ENCODE measurements around the gene DLG5. TPM values are rescaled to one million over a fixed set of nuclear protein-coding genes. Genes with fewer than 3 reads are reported as not detected.

The DLG5 gene
- polyA plus RNA-seq, 3 donors = 0.14 to 0.77 TPM; not detected in 1

GRCh38 chr10:77905781-77906180 lies 20.8 kb downstream of the DLG5 start:
- Histone ChIP-seq H3K79me2 (ENCODE audit: insufficient read depth, low read length) (no peaks in the 10 kb centered on the region), H3K27me3 (ENCODE audit: control insufficient read depth in 2 of 2, insufficient read depth in 2 of 2, low read length in 2 of 2) (no peaks in the 10 kb centered on the region), H3K4me1 (ENCODE audit: control insufficient read depth in 1 of 2, insufficient read depth in 2 of 2, low read length in 2 of 2) (peaks cover 7 to 10% of the 10 kb centered on the region in 2 donors), H3K4me2 (replicated peaks; ENCODE audit: extremely low read depth, low read length, poor library complexity, severe bottlenecking) (no peak overlapping the region), H4K20me1 (ENCODE audit: insufficient read depth, low read length) (no peaks in the 10 kb centered on the region), H3K4me3 (replicated peaks in 1 of 3; ENCODE audit: low read depth in 2 of 3, low read length in 3 of 3) (no peak overlapping the region), H2AFZ (ENCODE audit: insufficient read depth, low read depth, low read length, poor library complexity, severe bottlenecking) (no peak overlapping the region), H3K36me3 (replicated peaks in 1 of 2; ENCODE audit: control insufficient read depth in 1 of 2, insufficient read depth in 2 of 2, low read length in 2 of 2) (no peaks in the 10 kb centered on the region), H3K27ac (ENCODE audit: low read depth in 1 of 2, low read length in 2 of 2) (no peak overlapping the region), H3K9me3 (replicated peaks in 1 of 2; ENCODE audit: control insufficient read depth in 1 of 2, insufficient read depth in 1 of 2, low read length in 2 of 2) (no peaks in the 10 kb centered on the region), H3K9ac (ENCODE audit: insufficient read depth, low read length, poor library complexity, severe bottlenecking) (no peak overlapping the region)
- Mint-ChIP-seq H3K36me3 (no peaks in the 10 kb centered on the region), H3K9me3 (peaks cover 0 to 1% (median 0%) of the 10 kb centered on the region in 7 donors), H3K27me3 (ENCODE audit: low read depth in 3 of 3) (peaks cover 1 to 6% (median 4%) of the 10 kb centered on the region in 3 donors), H3K27ac (no peak overlapping the region), H3K4me3 (no peak overlapping the region), H3K4me1 (peaks cover 11% of the 10 kb centered on the region)
- intact Hi-C loops (cut with micrococcal nuclease) = no loop called here
- no peak for DNase-seq
- 67% methylated on average over 1 of the region's 1 CpG for WGBS (ENCODE audit: insufficient coverage)
- no peak for TF ChIP-seq CTCF (IDR thresholded peaks at IDR 0.05)

DNA sequence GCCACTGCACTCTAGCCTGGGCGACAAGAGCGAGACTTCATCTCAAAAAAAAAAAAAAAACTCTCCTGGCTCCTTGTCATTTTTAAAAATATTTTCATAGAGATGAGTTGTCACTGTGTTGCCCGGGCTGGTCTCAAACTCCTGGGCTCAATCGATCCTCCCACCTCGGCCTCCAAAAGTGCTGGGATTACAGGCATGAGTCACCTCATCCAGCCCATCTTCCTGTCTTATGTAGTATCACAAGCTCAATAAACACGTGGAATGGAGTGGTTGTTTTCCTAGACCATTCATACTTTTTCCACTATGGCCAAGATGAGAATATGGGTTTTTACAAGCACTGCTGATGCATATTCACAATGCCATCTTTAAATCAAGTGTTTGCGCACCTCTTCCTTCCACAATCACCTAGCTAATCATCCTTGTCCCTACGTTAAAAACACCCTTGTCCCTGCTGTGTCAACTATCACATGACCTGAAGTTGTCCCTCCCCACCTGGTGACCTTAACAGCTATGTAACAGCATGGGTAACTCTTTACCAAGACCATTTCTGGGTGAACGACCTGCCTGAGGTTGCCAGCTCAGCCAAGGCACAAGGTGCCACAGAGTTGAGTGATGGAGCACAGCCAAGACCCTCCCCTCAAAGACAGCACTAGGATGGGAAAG lies 21.3 kb downstream of the DLG5 start:
- H3K27ac ChIP-seq (ENCODE audit: low read depth in 1 of 2, low read length in 2 of 2) = no peak overlapping the region
- Mint-ChIP-seq H3K9me3 (peaks cover 0 to 1% (median 0%) of the 10 kb centered on the region in 7 donors), H3K4me1 (peaks cover 11% of the 10 kb centered on the region), H3K27ac (no peak overlapping the region), H3K27me3 (ENCODE audit: low read depth in 3 of 3) (peaks cover 3 to 6% (median 4%) of the 10 kb centered on the region in 3 donors), H3K36me3 (no peaks in the 10 kb centered on the region), H3K4me3 (no peak overlapping the region)
- intact Hi-C loops (cut with micrococcal nuclease) = no loop called here
- H2AFZ ChIP-seq (ENCODE audit: insufficient read depth, low read depth, low read length, poor library complexity, severe bottlenecking) = no peak overlapping the region
- H3K9me3 ChIP-seq (replicated peaks in 1 of 2; ENCODE audit: control insufficient read depth in 1 of 2, insufficient read depth in 1 of 2, low read length in 2 of 2) = no peaks in the 10 kb centered on the region
- H3K79me2 ChIP-seq (ENCODE audit: insufficient read depth, low read length) = no peaks in the 10 kb centered on the region
- H3K27me3 ChIP-seq (ENCODE audit: control insufficient read depth in 2 of 2, insufficient read depth in 2 of 2, low read length in 2 of 2) = no peaks in the 10 kb centered on the region
- no peaks in the 10 kb centered on the region for H3K36me3 ChIP-seq (replicated peaks in 1 of 2; ENCODE audit: control insufficient read depth in 1 of 2, insufficient read depth in 2 of 2, low read length in 2 of 2)
- H3K4me2 ChIP-seq (replicated peaks; ENCODE audit: extremely low read depth, low read length, poor library complexity, severe bottlenecking) = no peak overlapping the region
- no peak for DNase-seq
- H3K9ac ChIP-seq (ENCODE audit: insufficient read depth, low read length, poor library complexity, severe bottlenecking) = no peak overlapping the region
- 92% methylated on average over 5 of the region's 9 CpGs for WGBS (ENCODE audit: insufficient coverage)
- H3K4me1 ChIP-seq (ENCODE audit: control insufficient read depth in 1 of 2, insufficient read depth in 2 of 2, low read length in 2 of 2) = peaks cover 7 to 10% of the 10 kb centered on the region in 2 donors
- no peak overlapping the region for H3K4me3 ChIP-seq (replicated peaks in 1 of 3; ENCODE audit: low read depth in 2 of 3, low read length in 3 of 3)
- no peaks in the 10 kb centered on the region for H4K20me1 ChIP-seq (ENCODE audit: insufficient read depth, low read length)
- TF ChIP-seq CTCF (IDR thresholded peaks at IDR 0.05) = no peak

Data from CD14-positive monocyte (primary cell).